NCI-H446 treated with DMSO at 0.1 percent for 48 hours (cell line): ENCODE data around the gene MYO1E.

Source experiments
- DNase-seq: peaks from one replicate; lab custom pipeline; 2025; lab: John Stamatoyannopoulos, UW

The MYO1E gene

DNA sequence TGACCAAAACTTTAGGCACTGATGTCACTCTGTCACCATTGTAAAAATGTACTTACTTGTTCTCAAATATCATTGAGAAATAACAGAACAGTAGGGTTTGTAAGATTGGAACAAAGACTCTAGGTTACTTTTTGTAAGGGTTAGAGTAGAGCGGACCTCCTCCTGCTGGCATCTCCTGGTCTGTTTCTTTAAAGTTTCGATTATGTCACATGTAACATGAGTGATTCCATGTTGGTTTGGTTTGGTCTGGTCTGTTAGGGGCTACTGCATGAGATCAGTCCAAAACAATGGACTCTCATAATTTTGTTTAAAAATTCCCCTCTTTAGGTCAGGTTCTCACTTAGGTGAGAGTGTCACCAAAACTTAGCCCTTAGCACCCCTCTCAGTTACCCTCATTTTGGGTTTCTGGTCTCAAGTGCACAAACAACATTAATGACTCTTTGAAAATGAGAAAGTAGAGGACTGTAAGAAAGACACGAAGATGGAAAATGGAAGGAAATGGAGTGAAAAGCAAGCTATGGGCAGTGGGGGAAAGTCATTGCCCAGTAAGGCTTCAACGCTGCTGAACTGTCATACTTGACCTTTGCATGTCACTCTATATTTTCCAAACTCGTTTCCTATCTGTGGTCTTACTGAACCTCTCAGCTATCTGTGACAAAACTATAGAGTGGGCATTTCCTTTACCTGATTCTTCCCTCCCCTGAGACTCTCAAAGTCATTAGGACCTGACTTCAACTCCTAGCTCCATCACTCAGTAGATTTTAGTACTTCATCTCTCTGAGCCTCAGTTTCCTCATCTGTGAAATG, 113.3 kb downstream of the MYO1E start:
- no peak for DNase-seq

DNA sequence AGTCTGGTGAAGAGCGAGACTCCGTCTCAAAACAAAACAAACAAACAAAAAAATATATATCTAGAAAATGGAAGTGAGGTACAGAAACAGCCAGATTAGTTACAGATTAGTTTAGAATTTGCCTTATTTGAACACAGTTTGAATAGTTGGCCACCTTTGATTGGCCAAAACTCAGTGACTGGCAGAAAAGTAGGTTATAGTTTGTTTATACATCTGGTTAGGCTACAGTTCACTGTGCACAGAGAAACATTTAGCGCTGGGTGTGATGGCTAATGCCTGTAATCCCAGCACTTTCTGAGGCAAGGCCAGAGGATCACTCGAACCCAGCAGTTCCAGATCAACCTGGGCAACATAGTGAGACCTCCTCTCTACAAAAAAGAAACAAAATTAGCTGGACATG, 114.4 kb downstream of the MYO1E start:
- DNase-seq: no peak

DNA sequence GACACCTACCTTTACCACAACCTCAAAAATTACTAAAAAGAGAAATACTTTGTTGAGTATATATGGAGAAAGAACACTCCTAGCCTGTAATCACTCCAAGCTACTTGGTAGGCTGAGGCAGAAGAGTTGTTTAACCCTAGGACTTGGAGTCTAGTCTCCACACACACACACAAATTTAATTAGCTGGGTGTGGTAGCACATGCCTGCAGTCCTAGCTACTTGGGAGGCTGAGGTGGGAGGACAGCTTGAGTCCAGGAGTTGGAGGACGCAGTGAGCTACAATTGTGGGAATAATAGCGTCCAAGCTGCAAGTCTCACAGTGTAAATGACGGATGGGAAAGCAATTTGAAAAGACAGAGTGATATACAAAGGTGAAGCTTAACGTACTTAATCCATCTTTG, 115.5 kb downstream of the MYO1E start:
- no peak for DNase-seq

DNA sequence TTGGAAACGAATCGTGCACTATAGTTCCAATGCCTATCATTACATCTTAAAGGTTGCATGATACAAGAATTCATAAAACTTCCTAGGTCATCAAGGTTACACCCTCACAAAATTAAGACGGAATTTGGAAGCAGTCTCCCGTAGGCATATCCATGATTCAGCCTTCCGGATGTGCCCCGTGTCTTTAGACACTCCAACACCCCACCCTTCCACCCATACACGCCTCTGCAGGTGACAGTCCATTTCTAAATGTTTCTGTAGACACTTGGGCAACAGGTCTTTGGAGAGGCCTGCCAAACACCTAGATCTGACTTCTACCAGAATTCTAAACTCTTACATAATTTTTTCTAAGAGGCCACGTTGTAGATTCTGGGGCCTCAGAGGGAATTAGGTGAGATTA, 116.2 kb downstream of the MYO1E start:
- DNase-seq: no peak

GRCh38 chr15:59255680-59256336, 116.9 kb downstream of the MYO1E start:
- no peak for DNase-seq

- DNase-seq: no peak
Observed at GRCh38 chr15:59252137-59252536, 120.5 kb downstream of the MYO1E start.

DNA sequence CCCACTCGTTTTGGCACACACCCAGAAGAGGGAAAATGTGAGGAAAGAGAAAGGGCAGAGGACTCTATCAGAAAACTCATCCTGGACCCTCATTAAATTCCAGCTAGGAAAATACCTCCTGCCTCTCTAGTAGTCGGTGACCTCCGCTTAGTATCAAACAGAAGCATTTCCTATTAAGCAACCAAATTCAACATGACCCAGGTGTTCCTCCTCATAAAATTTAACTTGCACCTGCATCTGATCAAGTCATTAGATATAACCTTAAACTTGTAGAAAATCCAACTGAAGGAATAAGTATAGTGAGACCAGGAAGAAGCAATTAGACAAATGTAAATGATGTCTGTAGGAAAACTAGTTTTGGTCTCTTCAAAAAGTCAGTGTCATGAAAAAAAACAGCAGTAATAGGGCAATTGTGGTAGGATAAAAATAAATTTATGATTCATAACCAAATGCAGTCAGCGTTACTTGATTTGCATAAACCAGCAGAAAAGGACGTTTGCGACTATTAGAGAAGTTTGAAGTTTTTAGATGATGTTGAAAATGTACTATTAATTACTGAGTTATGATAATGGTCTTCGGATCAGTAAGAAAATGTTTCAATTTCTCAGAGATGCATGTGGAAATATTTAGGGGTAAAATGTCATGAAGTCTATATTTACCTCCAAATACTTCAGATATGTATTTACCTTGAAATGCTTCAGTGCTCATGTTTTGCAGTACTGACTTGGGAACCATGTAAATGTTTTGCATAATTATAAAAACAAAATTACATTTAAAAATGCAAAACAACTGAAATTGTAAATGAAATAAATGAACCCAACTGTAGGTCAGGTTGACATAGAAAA, 121.4 kb downstream of the MYO1E start:
- DNase-seq: no peak

DNA sequence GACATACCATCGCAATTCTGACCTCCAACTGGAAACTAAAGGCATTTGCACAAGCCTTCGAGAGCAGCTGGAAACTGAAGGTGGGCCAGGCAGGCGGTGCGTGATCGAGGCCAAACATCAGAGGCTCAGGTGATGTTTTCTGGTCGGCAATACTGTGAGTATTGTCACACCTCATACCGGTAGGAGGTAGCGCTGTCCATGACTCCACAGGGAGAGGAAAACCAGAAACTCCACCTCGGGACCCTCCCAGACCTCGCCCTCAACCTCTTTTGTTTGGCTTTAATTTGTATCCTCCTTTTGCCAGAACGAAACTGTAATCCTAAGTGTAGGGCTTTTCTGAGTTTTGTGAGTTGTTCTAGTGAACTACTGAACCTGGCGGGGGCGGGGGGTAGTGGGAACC, 122.4 kb downstream of the MYO1E start:
- DNase-seq: no peak

- DNase-seq: no peak
Observed at GRCh38 chr15:59249816-59250215, 122.9 kb downstream of the MYO1E start.

- DNase-seq: no peak
Observed at GRCh38 chr15:59247364-59247763, 125.3 kb downstream of the MYO1E start.

DNA sequence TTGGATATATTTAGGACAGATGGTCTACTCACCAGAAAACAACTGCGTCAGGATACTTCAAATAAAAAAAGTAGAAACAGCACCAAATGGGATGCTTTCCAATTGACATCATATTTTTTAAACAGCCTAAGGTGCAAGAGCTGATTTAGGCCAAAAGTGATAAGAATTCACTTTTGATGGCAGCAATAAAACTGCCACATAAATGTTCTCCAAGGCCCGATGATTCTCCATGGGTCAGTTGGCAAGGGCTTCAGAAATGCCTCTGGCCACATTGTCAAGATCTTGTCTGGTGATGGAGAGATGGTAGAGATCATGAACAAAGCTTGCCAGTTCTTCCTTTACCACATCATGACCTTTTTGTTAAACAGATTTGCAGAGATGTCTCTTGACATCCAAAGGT, 127.1 kb downstream of the MYO1E start:
- DNase-seq: no peak

DNA sequence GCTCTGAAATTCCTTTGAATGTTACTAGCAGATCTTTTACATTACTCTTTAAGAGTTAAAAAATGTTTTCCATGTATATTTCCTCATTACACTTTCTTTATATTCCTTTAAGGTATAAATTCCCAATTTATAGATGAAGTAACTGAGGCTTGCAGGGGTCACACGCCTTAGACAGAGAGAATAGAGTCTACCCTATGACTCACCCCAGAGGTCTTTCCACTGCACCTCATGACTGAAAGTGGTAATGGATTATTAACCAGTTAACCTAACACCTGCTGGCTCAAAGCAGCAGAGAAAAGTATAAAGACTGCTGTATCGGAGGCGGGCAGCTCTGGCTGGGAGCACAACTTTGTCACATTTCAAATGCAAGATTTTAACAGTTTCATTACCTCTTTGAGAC, 128.3 kb downstream of the MYO1E start:
- no peak for DNase-seq

DNA sequence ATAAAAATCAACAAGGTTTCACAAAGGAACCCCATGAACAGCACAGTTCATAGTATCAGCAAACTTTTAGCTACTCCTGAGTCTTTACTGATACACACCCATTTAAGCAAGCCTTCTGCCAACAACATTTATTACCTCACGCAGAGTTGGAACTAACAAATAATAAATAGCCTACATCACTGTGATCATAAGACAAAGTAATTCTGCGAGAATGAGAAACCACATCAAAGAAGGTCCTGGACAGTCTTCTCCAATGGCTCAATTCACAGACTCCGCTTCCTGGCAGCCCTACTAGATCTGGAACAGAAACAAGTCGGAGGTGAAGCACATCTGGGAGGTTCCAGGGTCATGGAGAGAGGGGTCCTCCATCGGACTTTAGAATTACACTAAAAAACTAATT, 129.0 kb downstream of the MYO1E start:
- DNase-seq: no peak

GRCh38 chr15:59242649-59243048, 130.0 kb downstream of the MYO1E start:
- no peak for DNase-seq

- no peak for DNase-seq
Observed at GRCh38 chr15:59240036-59240435, 132.6 kb downstream of the MYO1E start.

GRCh38 chr15:59237924-59238331, 134.7 kb downstream of the MYO1E start:
- no peak for DNase-seq

GRCh38 chr15:59237119-59237855, 135.4 kb downstream of the MYO1E start:
- no peak for DNase-seq

- no peak for DNase-seq
Observed at GRCh38 chr15:59236394-59236793, 136.3 kb downstream of the MYO1E start.

- no peak for DNase-seq
Observed at GRCh38 chr15:59232476-59232875, 140.2 kb downstream of the MYO1E start.

- no peak for DNase-seq
Observed at GRCh38 chr15:59230531-59231055, 142.1 kb downstream of the MYO1E start.

DNA sequence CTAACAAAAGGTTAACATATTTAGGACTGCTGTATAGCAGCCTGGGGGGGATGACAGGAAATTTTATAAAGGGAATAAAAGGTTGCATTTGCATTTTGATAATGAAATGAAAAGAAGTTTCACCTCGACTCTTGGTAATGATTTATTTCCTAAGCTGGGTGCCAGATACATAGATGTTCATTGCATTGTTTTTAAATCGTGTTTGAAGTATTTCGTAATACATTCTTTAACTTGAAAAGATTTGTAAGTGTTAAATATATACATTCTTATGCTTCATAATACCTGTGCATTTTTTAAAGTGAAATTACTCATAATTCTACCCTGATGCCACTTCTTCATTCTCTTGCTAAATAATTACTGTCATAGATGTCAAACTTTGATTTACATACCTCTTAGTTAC, 143.2 kb downstream of the MYO1E start:
- DNase-seq: no peak

DNA sequence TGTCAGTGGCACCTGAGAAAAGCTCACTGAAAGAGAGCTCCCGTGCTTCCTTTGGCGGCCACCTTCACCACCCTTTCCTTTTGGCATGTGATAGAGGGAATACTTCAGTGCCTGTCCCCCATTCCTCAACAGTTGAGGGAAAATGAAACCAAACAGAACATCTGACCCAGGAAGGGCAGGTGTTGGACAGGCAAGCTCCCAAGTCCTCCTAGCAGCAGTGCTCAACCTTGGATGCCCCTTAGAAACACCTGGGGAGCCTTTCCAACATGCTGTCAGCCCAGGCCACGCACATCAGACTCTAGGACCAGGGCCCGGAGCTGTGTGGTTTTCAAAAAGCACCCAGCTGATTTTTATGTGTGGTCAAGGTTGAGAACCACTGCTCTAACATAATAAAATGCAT, 143.7 kb downstream of the MYO1E start:
- no peak for DNase-seq
